K562 (cell line): ENCODE data around the gene SUPT3H. TPM values are rescaled to one million over a fixed set of nuclear protein-coding genes. Genes with fewer than 3 reads are reported as not detected.

Experiments
- ATAC-seq: fragments of 200-7000 bp; cut with Tn5 transposase; 3 replicates; pipeline ENCODE4 v1.9.1; 2020; ENCODE audit warnings: moderate library complexity
- BruUV-seq: library from RNA; stranded (reverse); fragments of 400-500 nt; replicated peaks from 2 replicates; lab custom pipeline; 2021; lab: Mats Ljungman, UMichigan
- CTCF ChIA-PET: fragments of 300-600 bp; formaldehyde crosslinking; extraction: SDS; loops from one replicate; lab custom pipeline; 2021; ENCODE audit warnings: low intra/inter-chr PET ratio; lab: Yijun Ruan, JAX
- POLR2A ChIA-PET: fragments of 300-600, 350-650 bp; sonication (Branson Sonifier 250); formaldehyde crosslinking; extraction: SDS; loops from one replicate; lab custom pipeline; 2021; ENCODE audit warnings: antibody characterized with exemption, inconsistent platforms; lab: Yijun Ruan, JAX
- DNase-seq, 4 experiments: peaks; one replicate each; pipeline versions ENCODE4 v3.0.0 to v3.0.0-alpha.2; 2011 to 2018; ENCODE audit warnings: low spot score in 3 of 4, mixed read lengths in 3 of 4; ENCODE audit errors: extremely low read depth in 1 of 4
- FAIRE-seq: peaks from 2 replicates; lab custom pipeline; 2011; peaks lifted over from hg19 to GRCh38; lab: Jason Lieb, UNC
- H2AFZ ChIP-seq: 2 replicates; pipeline ENCODE4 v1.6.0; 2011; ENCODE audit warnings: low read depth, low read length, control low read depth, inconsistent platforms
- H3K27ac ChIP-seq: fragments of 200-600 bp; 3 replicates; pipeline ENCODE4 v1.8.0; 2011; ENCODE audit warnings: low read depth, mild to moderate bottlenecking, control low read depth, inconsistent platforms, low read length, moderate library complexity, mixed read lengths; ENCODE audit errors: extremely low read depth
- H3K27me3 ChIP-seq, 2 experiments: fragments of 300-600 bp in 1 of 2; 2 replicates in 1 of 2; 3 replicates in 1 of 2; pipeline versions ENCODE4 v1.6.0 to v1.8.0; 2011; ENCODE audit warnings: inconsistent platforms in 2 of 2, low read length in 2 of 2, mild to moderate bottlenecking in 1 of 2, mixed read lengths in 1 of 2, moderate library complexity in 1 of 2; ENCODE audit not compliant: control insufficient read depth in 2 of 2, insufficient read depth in 2 of 2
- H3K36me3 ChIP-seq: fragments of 300-600 bp; 3 replicates; pipeline ENCODE4 v1.8.0; 2011; ENCODE audit warnings: mild to moderate bottlenecking, low read length, inconsistent platforms; ENCODE audit not compliant: control insufficient read depth, insufficient read depth
- H3K4me1 ChIP-seq, 2 experiments: fragments of 200-600 bp in 1 of 2; replicated peaks in 1 of 2; 2 replicates in 1 of 2; 3 replicates in 1 of 2; pipeline versions ENCODE4 v1.5.1 to v1.8.0; 2011; ENCODE audit warnings: inconsistent platforms in 2 of 2, low read length in 2 of 2, mild to moderate bottlenecking in 1 of 2, mixed read lengths in 1 of 2, moderate library complexity in 1 of 2; ENCODE audit not compliant: control insufficient read depth in 2 of 2, insufficient read depth in 2 of 2
- H3K4me2 ChIP-seq: 2 replicates; pipeline ENCODE4 v1.6.1; 2011; ENCODE audit warnings: low read length, control low read depth, inconsistent platforms, mixed read lengths; ENCODE audit not compliant: insufficient read depth
- H3K4me3 ChIP-seq: fragments of 200-600 bp; sonication (generic), shearing (Covaris generic); 2 replicates; pipeline ENCODE4 v1.5.1; 2016; ENCODE audit warnings: control low read depth, inconsistent platforms
- H3K79me2 ChIP-seq: fragments of 200-600 bp; 3 replicates; pipeline ENCODE4 v1.8.0; 2011; ENCODE audit warnings: low read length, inconsistent platforms; ENCODE audit not compliant: control insufficient read depth, insufficient read depth
- H3K9ac ChIP-seq, 2 experiments: 2 replicates each; pipeline versions ENCODE4 v1.6.0 to v1.6.1; 2011; ENCODE audit warnings: low read depth in 2 of 2, low read length in 2 of 2, control low read depth in 1 of 2, inconsistent platforms in 1 of 2, mild to moderate bottlenecking in 1 of 2, mixed read lengths in 1 of 2; ENCODE audit not compliant: insufficient read depth in 1 of 2
- H3K9me1 ChIP-seq: one replicate; pipeline ENCODE4 v1.6.0; 2011; ENCODE audit warnings: inconsistent platforms, mild to moderate bottlenecking, low read length, moderate library complexity; ENCODE audit not compliant: control insufficient read depth, insufficient read depth
- H3K9me3 ChIP-seq: replicated peaks from 2 replicates; pipeline ENCODE4 v1.5.1; 2011; ENCODE audit warnings: low read depth, low read length, inconsistent platforms; ENCODE audit not compliant: control insufficient read depth, insufficient read depth
- H4K20me1 ChIP-seq: replicated peaks from 2 replicates; pipeline ENCODE4 v1.6.1; 2011; ENCODE audit warnings: low read length, inconsistent platforms, mixed read lengths; ENCODE audit not compliant: control insufficient read depth, insufficient read depth
- CC2D1A ChIP-seq: fragments of 450-650 bp; IDR thresholded peaks from 2 replicates; pipeline ENCODE4 v1.6.1; 2017; ENCODE audit warnings: mild to moderate bottlenecking
- DIDO1 ChIP-seq: fragments of 450-650 bp; IDR thresholded peaks from 2 replicates; pipeline ENCODE4 v1.6.1; 2016; ENCODE audit warnings: low read depth, missing biosample characterization, missing genetic modification characterization
- KAT8 ChIP-seq: fragments of 450-650 bp; IDR thresholded peaks from 2 replicates; pipeline ENCODE4 v1.6.1; 2016; ENCODE audit warnings: low read depth, mild to moderate bottlenecking
- KDM1A ChIP-seq, 2 experiments: fragments of 450-650 bp; IDR thresholded peaks; 2 replicates each; pipeline ENCODE4 v1.6.1; 2016; ENCODE audit warnings: mild to moderate bottlenecking in 2 of 2
- NCOA1 ChIP-seq: fragments of 450-650 bp; IDR thresholded peaks from 2 replicates; pipeline ENCODE4 v1.6.1; 2016; ENCODE audit warnings: low read depth
- NR2C2 ChIP-seq, 2 experiments: fragments of 200-800 bp in 1 of 2; sonication (Bioruptor generic) in 1 of 2; sonication (generic) in 1 of 2; formaldehyde crosslinking in 1 of 2; IDR thresholded peaks; 2 replicates each; pipeline versions ENCODE4 v1.6.1 to v1.8.0; 2016 to 2022; ENCODE audit warnings: mild to moderate bottlenecking in 1 of 2, missing compliant biosample characterization in 1 of 2, missing genetic modification characterization in 1 of 2, missing genetic modification reagents in 1 of 2
- NRF1 ChIP-seq, 2 experiments: fragments of 450-650 bp; IDR thresholded peaks in 1 of 2; conservative IDR thresholded peaks in 1 of 2; 2 replicates each; pipeline ENCODE4 v1.6.1; 2014; ENCODE audit warnings: mild to moderate bottlenecking in 2 of 2
- U2AF1 ChIP-seq: fragments of 200-400 bp; formaldehyde crosslinking; optimal IDR thresholded peaks from 2 replicates; pipeline ENCODE3; 2017; ENCODE audit warnings: mild to moderate bottlenecking, low read depth, low read length, moderate library complexity
- ZNF224 ChIP-seq: sonication (generic); formaldehyde crosslinking; IDR thresholded peaks from 2 replicates; pipeline ENCODE4 v1.8.0; 2022; ENCODE audit warnings: mild to moderate bottlenecking, missing genetic modification reagents
- ZNF253 ChIP-seq: fragments of 250-450 bp; sonication (Bioruptor Pico); conservative IDR thresholded peaks from 2 replicates; pipeline ENCODE4 v1.6.1; 2021; ENCODE audit warnings: mild to moderate bottlenecking
- WGBS: fragments of 100-300 bp; shearing (Covaris generic); methylation state at CpG from one replicate; pipeline ENCODE4 v1.1.6; 2016; ENCODE audit warnings: low coverage, mixed read lengths; ENCODE audit not compliant: insufficient coverage; ENCODE audit errors: missing lambda C conversion rate; 5-methylcytosine and 5-hydroxymethylcytosine counted together
- in situ Hi-C: fragments of 300-500 bp; cut with MboI; formaldehyde crosslinking; loops from 4 replicates; pipeline ENCODE4 v1.15.0; 2018; ENCODE audit warnings: inconsistent platforms, mixed read lengths
- intact Hi-C: fragments of 100-400 bp; cut with micrococcal nuclease; formaldehyde crosslinking; loops from 2 replicates; pipeline ENCODE4 v1.14.2; 2022
- polyA plus RNA-seq, 8 experiments: library from polyadenylated mRNA; depleted of rRNA in 4 of 8; stranded (reverse) in 5 of 8; unstranded in 3 of 8; fragments of >200 nt; fragmentation: Nextera tagmentation in 2 of 8; fragmentation: Illumina TruSeq in 1 of 8; extraction: Ambion mirVana in 2 of 8; extraction: Trizol in 1 of 8; gene quantifications; 2 replicates each; pipeline versions ENCODE4 v1.2.1 to v1.2.3, GENCODE V29; 2011 to 2014; ENCODE audit warnings: inconsistent platforms in 1 of 8, missing spikeins in 1 of 8
- total RNA-seq, 7 experiments: library from RNA; depleted of rRNA in 6 of 7; stranded (reverse); fragments of >200 nt in 6 of 7; fragmentation: Illumina TruSeq in 2 of 7; extraction: Trizol in 2 of 7; gene quantifications; 2 replicates each; pipeline versions ENCODE4 v1.2.1 to v1.2.3, GENCODE V29; 2011 to 2021; ENCODE audit warnings: low replicate concordance in 1 of 7
- TF ChIP-seq, protein P1 (sequence below): sonication (generic); formaldehyde crosslinking; IDR thresholded peaks from 2 replicates; pipeline ENCODE4 v1.8.1; 2023; ENCODE audit warnings: mild to moderate bottlenecking, missing genetic modification reagents
- TF ChIP-seq, protein P2 (sequence below): fragments of 250-450 bp; sonication (Bioruptor Pico); IDR thresholded peaks from 2 replicates; pipeline ENCODE4 v1.5.0; 2021; ENCODE audit warnings: mild to moderate bottlenecking, borderline replicate concordance

The SUPT3H gene
- total and polyA plus RNA-seq, 9 of the 15 experiments (the other 6 are each of a cell fraction or from before 2014, with no cell fraction given) = 7.2 to 16.3 (median 11.9) TPM

DNA sequence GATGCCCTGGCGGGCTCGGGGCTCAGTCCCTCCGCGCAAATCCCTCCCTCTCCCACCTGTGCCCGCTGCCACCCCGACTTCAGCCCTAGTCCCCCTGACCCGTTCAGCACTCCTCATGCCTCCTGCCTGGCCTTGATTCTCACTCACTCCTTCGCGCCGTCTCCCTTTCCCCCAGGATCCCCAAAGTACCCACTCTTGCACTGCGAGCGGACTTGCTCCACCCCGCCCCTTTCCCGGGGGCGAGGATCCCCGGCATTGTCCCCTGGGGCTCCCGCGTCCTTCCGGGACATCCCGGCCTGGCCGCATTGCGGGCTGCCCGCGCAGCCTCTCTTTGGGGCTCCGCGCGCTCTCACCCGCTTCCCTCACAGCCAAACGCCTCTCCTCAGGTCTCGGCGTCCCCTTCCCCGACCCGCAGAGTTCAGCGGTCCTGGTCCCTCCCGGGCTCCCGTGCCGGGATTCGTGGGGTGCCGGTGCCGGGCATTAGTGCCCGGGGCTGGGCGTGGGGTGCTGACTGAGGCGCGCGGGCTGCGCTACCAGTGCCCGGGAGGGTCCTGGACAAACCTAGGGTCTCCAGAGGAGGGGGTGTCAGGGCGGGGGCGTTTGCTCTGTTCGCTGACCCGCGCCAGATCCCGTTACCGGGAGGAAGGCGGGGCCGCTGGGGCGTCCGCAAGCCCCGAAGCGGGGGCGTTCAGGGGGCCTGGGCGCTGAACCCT is 45.5 kb upstream of the SUPT3H start (continued):
- no peak for TF ChIP-seq NR2C2 (CRISPR knock-in tag; IDR thresholded peaks at IDR 0.05)
- no peak for TF ChIP-seq NR2C2 (tag; IDR thresholded peaks at IDR 0.05)

DNA sequence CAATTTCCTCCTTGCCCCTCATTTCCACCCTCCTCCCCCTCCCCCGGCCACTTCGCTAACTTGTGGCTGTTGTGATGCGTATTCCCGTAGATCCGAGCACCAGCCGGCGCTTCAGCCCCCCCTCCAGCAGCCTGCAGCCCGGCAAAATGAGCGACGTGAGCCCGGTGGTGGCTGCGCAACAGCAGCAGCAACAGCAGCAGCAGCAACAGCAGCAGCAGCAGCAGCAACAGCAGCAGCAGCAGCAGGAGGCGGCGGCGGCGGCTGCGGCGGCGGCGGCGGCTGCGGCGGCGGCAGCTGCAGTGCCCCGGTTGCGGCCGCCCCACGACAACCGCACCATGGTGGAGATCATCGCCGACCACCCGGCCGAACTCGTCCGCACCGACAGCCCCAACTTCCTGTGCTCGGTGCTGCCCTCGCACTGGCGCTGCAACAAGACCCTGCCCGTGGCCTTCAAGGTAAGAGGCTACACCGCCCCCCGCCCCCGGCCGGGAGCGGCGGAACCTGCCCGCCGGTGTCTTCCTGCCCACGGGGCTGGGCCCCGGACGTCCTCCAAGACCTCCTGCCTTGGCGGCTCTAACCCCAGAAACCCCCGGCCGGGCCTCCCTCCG is 44.9 kb upstream of the SUPT3H start:
- H2AFZ ChIP-seq = peak overlapping the region; percentile 68
- peaks cover 9 to 19% of the 10 kb centered on the region in 2 experiments; a peak in 4 of 5 replicates for H3K27me3 ChIP-seq
- H3K9me1 ChIP-seq = no peaks in the 10 kb centered on the region
- CTCF ChIA-PET = no interaction called here
- H3K9me3 ChIP-seq = no peaks in the 10 kb centered on the region
- no peaks in the 10 kb centered on the region for H4K20me1 ChIP-seq
- in situ Hi-C loops = no loop called here
- no peaks in the 10 kb centered on the region for H3K79me2 ChIP-seq
- peak overlapping the region; percentile 55 for H3K4me3 ChIP-seq
- FAIRE-seq = no peak
- H3K36me3 ChIP-seq = no peaks in the 10 kb centered on the region
- peaks cover 0 to 41% of the 10 kb centered on the region in 2 experiments; a peak in 4 of 5 replicates for H3K4me1 ChIP-seq
- H3K27ac ChIP-seq = no peak overlapping the region
- intact Hi-C loops = loop anchor here (5.0 kb wide), 2 partner anchors 40 to 130 kb away; no protein-coding TSS in a partner anchor
- peak overlapping the region; percentile 70 for H3K4me2 ChIP-seq
- POLR2A ChIA-PET = interaction anchor here (0.6 kb wide), 2 partner anchors 55 to 767 kb away, joined by 3 read pairs; no protein-coding TSS in a partner anchor
- no TSS peak for BruUV-seq
- DNase-seq = peak in 2 of 4 experiments; percentile 28 to 29
- 24% methylated on average over 43 of the region's 55 CpGs for WGBS
- ATAC-seq = no peak
- peak overlapping the region in 1 of 2 experiments; percentile 89; a peak in 2 of 4 replicates for H3K9ac ChIP-seq
- no peak for TF ChIP-seq ZNF253 (CRISPR knock-in tag)
- no peak for TF ChIP-seq DIDO1 (tag)
- TF ChIP-seq ZNF224 (CRISPR knock-in tag) = no peak
- TF ChIP-seq KAT8 = no peak
- TF ChIP-seq, protein P1, sequence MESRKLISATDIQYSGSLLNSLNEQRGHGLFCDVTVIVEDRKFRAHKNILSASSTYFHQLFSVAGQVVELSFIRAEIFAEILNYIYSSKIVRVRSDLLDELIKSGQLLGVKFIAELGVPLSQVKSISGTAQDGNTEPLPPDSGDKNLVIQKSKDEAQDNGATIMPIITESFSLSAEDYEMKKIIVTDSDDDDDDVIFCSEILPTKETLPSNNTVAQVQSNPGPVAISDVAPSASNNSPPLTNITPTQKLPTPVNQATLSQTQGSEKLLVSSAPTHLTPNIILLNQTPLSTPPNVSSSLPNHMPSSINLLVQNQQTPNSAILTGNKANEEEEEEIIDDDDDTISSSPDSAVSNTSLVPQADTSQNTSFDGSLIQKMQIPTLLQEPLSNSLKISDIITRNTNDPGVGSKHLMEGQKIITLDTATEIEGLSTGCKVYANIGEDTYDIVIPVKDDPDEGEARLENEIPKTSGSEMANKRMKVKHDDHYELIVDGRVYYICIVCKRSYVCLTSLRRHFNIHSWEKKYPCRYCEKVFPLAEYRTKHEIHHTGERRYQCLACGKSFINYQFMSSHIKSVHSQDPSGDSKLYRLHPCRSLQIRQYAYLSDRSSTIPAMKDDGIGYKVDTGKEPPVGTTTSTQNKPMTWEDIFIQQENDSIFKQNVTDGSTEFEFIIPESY (CRISPR knock-in tag) = 0 out of 2 replicates have a peak, but pooled peaks have one; percentile 32
- peak; percentile 20 for TF ChIP-seq U2AF1
- TF ChIP-seq NCOA1 = no peak
- no peak for TF ChIP-seq CC2D1A
- 0 out of 4 replicates have a peak, but pooled peaks of 1 of the 2 experiments have one; percentile 69 for TF ChIP-seq KDM1A (IDR thresholded peaks at IDR 0.05)
- TF ChIP-seq NRF1 (conservative IDR thresholded peaks at IDR 0.05 in 1 of 2, IDR thresholded peaks at IDR 0.05 in 1 of 2) = peak in 1 of 2 experiments; percentile 44; a peak in 2 of 4 replicates
- TF ChIP-seq, protein P2, sequence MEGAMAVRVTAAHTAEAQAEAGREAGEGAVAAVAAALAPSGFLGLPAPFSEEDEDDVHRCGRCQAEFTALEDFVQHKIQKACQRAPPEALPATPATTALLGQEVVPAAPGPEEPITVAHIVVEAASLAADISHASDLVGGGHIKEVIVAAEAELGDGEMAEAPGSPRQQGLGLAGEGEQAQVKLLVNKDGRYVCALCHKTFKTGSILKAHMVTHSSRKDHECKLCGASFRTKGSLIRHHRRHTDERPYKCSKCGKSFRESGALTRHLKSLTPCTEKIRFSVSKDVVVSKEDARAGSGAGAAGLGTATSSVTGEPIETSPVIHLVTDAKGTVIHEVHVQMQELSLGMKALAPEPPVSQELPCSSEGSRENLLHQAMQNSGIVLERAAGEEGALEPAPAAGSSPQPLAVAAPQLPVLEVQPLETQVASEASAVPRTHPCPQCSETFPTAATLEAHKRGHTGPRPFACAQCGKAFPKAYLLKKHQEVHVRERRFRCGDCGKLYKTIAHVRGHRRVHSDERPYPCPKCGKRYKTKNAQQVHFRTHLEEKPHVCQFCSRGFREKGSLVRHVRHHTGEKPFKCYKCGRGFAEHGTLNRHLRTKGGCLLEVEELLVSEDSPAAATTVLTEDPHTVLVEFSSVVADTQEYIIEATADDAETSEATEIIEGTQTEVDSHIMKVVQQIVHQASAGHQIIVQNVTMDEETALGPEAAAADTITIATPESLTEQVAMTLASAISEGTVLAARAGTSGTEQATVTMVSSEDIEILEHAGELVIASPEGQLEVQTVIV (CRISPR knock-in tag) = no peak
